Measurements from ENCODE around the gene RBM26.

DNA sequence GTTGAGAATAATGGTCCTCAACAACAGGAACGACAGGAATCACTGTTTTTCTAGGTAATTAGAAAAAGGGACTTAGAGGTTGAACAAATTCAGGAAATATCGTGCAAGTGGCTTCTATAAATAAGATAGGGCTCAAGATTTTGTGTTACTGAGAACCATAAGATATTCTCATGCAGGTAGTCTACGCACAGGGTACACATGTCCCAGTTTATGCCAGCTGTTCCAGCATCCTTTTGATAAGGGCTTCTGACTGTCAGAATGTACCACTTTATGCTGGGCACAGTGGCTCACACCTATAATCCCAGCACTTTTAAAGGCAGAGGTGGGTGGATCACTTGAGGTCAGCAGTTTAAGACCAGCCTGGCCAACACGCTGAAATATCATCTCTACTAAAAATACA lies 32.1 kb downstream of the RBM26 start:
- TF ChIP-seq, protein P1, sequence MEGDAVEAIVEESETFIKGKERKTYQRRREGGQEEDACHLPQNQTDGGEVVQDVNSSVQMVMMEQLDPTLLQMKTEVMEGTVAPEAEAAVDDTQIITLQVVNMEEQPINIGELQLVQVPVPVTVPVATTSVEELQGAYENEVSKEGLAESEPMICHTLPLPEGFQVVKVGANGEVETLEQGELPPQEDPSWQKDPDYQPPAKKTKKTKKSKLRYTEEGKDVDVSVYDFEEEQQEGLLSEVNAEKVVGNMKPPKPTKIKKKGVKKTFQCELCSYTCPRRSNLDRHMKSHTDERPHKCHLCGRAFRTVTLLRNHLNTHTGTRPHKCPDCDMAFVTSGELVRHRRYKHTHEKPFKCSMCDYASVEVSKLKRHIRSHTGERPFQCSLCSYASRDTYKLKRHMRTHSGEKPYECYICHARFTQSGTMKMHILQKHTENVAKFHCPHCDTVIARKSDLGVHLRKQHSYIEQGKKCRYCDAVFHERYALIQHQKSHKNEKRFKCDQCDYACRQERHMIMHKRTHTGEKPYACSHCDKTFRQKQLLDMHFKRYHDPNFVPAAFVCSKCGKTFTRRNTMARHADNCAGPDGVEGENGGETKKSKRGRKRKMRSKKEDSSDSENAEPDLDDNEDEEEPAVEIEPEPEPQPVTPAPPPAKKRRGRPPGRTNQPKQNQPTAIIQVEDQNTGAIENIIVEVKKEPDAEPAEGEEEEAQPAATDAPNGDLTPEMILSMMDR (conservative IDR thresholded peaks at IDR 0.05 in 1 of 2, IDR thresholded peaks at IDR 0.05 in 1 of 2; ENCODE audit: extremely low read depth in 1 of 2, insufficient read depth in 1 of 2, low read depth in 1 of 2, low read length in 2 of 2): no peak
- TF ChIP-seq EZH2 (IDR thresholded peaks at IDR 0.05; ENCODE audit: borderline replicate concordance, low read length): no peak

All from mammary epithelial cell (primary cell).